ENCODE results near the gene LAGE3. TPM values are rescaled to one million over a fixed set of nuclear protein-coding genes. Genes with fewer than 3 reads are reported as not detected.

The LAGE3 gene
- polyA plus RNA-seq, 1 donor (not counting 4 experiments of a cell fraction or from before 2014, with no cell fraction given), result 9.3 TPM

- H3K9ac ChIP-seq (ENCODE audit: control insufficient read depth, extremely low read depth, insufficient read depth, low read length), result no peak overlapping the region
- H3K27ac ChIP-seq (ENCODE audit: control insufficient read depth, insufficient read depth, low read length), result no peak overlapping the region
- H3K4me3 ChIP-seq (ENCODE audit: control insufficient read depth in 2 of 3, extremely low read depth in 1 of 3, insufficient read depth in 2 of 3, low read depth in 1 of 3, low read length in 3 of 3), result no peak overlapping the region
- peaks cover 8% of the 10 kb centered on the region for H3K79me2 ChIP-seq (ENCODE audit: control insufficient read depth, insufficient read depth, low read length)
- DNase-seq (ENCODE audit: low read depth, low spot score) (no peak), FAIRE-seq (no peak)
- H3K9me3 ChIP-seq (ENCODE audit: control insufficient read depth, low read depth, low read length), result no peaks in the 10 kb centered on the region
- dilution Hi-C loops (cut with MboI; ENCODE audit: extremely low pct_ligation_motif_present, low sequenced_read_pairs), result no loop called here
- H3K9me1 ChIP-seq (ENCODE audit: control insufficient read depth, extremely low read depth, insufficient read depth, low read length), result no peaks in the 10 kb centered on the region
- TF ChIP-seq EZH2 (IDR thresholded peaks at IDR 0.05; ENCODE audit: low read length), result no peak
- TF ChIP-seq CTCF (optimal IDR thresholded peaks at IDR 0.05 in 1 of 3, IDR thresholded peaks at IDR 0.05 in 1 of 3, conservative IDR thresholded peaks at IDR 0.05 in 1 of 3; ENCODE audit: extremely low read depth in 1 of 3, insufficient read depth in 2 of 3, low read length in 3 of 3), result no peak
- H3K27me3 ChIP-seq (ENCODE audit: control insufficient read depth, extremely low read depth, insufficient read depth, low read length), result no peaks in the 10 kb centered on the region
- H3K4me1 ChIP-seq (ENCODE audit: control insufficient read depth, extremely low read depth, insufficient read depth, low read length), result peaks cover 6% of the 10 kb centered on the region
- H4K20me1 ChIP-seq (ENCODE audit: control insufficient read depth, extremely low read depth, insufficient read depth, low read length), result no peaks in the 10 kb centered on the region
- no peak overlapping the region for H2AFZ ChIP-seq (ENCODE audit: control insufficient read depth, low read length)
- H3K4me2 ChIP-seq (ENCODE audit: control insufficient read depth, extremely low read depth, insufficient read depth, low read depth, low read length), result no peak overlapping the region
- peaks cover 5 to 8% of the 10 kb centered on the region in 2 experiments for H3K36me3 ChIP-seq (ENCODE audit: control insufficient read depth in 2 of 2, extremely low read depth in 1 of 2, insufficient read depth in 2 of 2, low read length in 2 of 2)
These were observed 3.7 kb upstream of the LAGE3 start for GRCh38 chrX:154482786-154483185.

DNA sequence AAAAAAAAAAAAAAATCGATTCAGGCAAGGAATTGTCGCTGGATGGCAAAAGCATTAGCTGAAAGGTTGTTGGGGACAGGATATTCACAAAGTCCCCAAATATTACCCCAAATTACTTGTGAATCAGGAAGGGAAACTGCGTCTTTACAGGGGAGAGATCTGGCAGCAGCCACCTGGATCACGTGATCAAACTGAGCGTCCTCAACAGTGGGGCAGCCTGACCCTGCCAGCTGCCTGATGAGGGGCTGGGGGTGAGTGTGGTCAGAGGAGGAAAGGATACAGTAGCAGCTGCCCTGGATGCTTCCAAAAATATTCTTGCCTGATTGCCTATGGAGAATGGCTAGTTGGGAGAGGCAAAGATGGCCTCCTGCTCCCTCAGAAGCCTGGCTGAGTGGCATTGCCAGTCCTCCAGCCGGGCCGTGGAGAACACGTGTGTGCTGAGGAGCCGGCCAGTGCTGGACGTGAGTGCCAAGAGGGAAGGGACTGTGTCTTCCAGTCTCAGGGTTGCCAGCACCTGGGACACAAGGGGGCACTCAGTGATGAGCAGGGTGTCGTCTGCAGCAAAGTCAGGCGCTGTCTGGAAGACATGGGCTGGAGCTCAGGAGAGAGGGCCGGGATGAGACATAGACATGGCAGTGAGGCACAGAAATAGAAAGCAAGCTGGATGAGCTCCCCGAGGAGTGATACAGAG, 3.0 kb upstream of the LAGE3 start:
- H3K36me3 ChIP-seq (ENCODE audit: control insufficient read depth in 2 of 2, extremely low read depth in 1 of 2, insufficient read depth in 2 of 2, low read length in 2 of 2), result peaks cover 3 to 8% of the 10 kb centered on the region in 2 experiments
- H3K79me2 ChIP-seq (ENCODE audit: control insufficient read depth, insufficient read depth, low read length), result peaks cover 8% of the 10 kb centered on the region
- no peak overlapping the region for H3K27ac ChIP-seq (ENCODE audit: control insufficient read depth, insufficient read depth, low read length)
- no peaks in the 10 kb centered on the region for H3K27me3 ChIP-seq (ENCODE audit: control insufficient read depth, extremely low read depth, insufficient read depth, low read length)
- H3K9me1 ChIP-seq (ENCODE audit: control insufficient read depth, extremely low read depth, insufficient read depth, low read length), result no peaks in the 10 kb centered on the region
- FAIRE-seq (no peak), DNase-seq (ENCODE audit: low read depth, low spot score) (no peak)
- dilution Hi-C loops (cut with MboI; ENCODE audit: extremely low pct_ligation_motif_present, low sequenced_read_pairs), result no loop called here
- H3K9me3 ChIP-seq (ENCODE audit: control insufficient read depth, low read depth, low read length), result no peaks in the 10 kb centered on the region
- H3K4me1 ChIP-seq (ENCODE audit: control insufficient read depth, extremely low read depth, insufficient read depth, low read length), result peaks cover 6% of the 10 kb centered on the region
- TF ChIP-seq EZH2 (IDR thresholded peaks at IDR 0.05; ENCODE audit: low read length) (no peak), CTCF (optimal IDR thresholded peaks at IDR 0.05 in 1 of 3, IDR thresholded peaks at IDR 0.05 in 1 of 3, conservative IDR thresholded peaks at IDR 0.05 in 1 of 3; ENCODE audit: extremely low read depth in 1 of 3, insufficient read depth in 2 of 3, low read length in 3 of 3) (no peak)
- no peak overlapping the region for H2AFZ ChIP-seq (ENCODE audit: control insufficient read depth, low read length)
- no peak overlapping the region for H3K4me2 ChIP-seq (ENCODE audit: control insufficient read depth, extremely low read depth, insufficient read depth, low read depth, low read length)
- H3K9ac ChIP-seq (ENCODE audit: control insufficient read depth, extremely low read depth, insufficient read depth, low read length), result no peak overlapping the region
- no peak overlapping the region for H3K4me3 ChIP-seq (ENCODE audit: control insufficient read depth in 2 of 3, extremely low read depth in 1 of 3, insufficient read depth in 2 of 3, low read depth in 1 of 3, low read length in 3 of 3)
- no peaks in the 10 kb centered on the region for H4K20me1 ChIP-seq (ENCODE audit: control insufficient read depth, extremely low read depth, insufficient read depth, low read length)
